NCI-H2029 (cell line): ENCODE data around the gene RUFY4.
"Not testable (repeated sequence)": the region's sequence is repeated elsewhere in the genome, so short reads cannot be mapped to it uniquely, and the experiment has no call there.

Source experiments
- DNase-seq: peaks from one replicate; lab custom pipeline; 2025; lab: John Stamatoyannopoulos, UW

RUFY4 gene

GRCh38 chr2:218031261-218031660 is 37.8 kb upstream of the RUFY4 start:
- no peak for DNase-seq

GRCh38 chr2:218031771-218032257 is 37.2 kb upstream of the RUFY4 start:
- DNase-seq: no peak

GRCh38 chr2:218032336-218033171 is 36.5 kb upstream of the RUFY4 start:
- no peak for DNase-seq

GRCh38 chr2:218033208-218033589 is 35.9 kb upstream of the RUFY4 start:
- no peak for DNase-seq

- no peak for DNase-seq
These were observed 35.2 kb upstream of the RUFY4 start for GRCh38 chr2:218033590-218034496.

- DNase-seq: peak; percentile 34
These were observed 34.4 kb upstream of the RUFY4 start for GRCh38 chr2:218034497-218035213.

GRCh38 chr2:218035463-218036100 is 33.5 kb upstream of the RUFY4 start:
- no peak for DNase-seq

GRCh38 chr2:218036371-218036770 is 32.7 kb upstream of the RUFY4 start:
- no peak for DNase-seq

- DNase-seq: no peak
These were observed 29.9 kb upstream of the RUFY4 start for GRCh38 chr2:218039171-218039570.

- no peak for DNase-seq
These were observed 28.2 kb upstream of the RUFY4 start for GRCh38 chr2:218040883-218041282.

- DNase-seq: no peak
These were observed 27.5 kb upstream of the RUFY4 start for GRCh38 chr2:218041302-218042168.

GRCh38 chr2:218043100-218043499 is 26.0 kb upstream of the RUFY4 start:
- DNase-seq: no peak

GRCh38 chr2:218043701-218044109 is 25.3 kb upstream of the RUFY4 start:
- DNase-seq: no peak

GRCh38 chr2:218044599-218044998 is 24.5 kb upstream of the RUFY4 start:
- not testable (repeated sequence) for DNase-seq

GRCh38 chr2:218046238-218046637 is 22.8 kb upstream of the RUFY4 start:
- no peak for DNase-seq

GRCh38 chr2:218047536-218048225 is 21.4 kb upstream of the RUFY4 start:
- DNase-seq: no peak

GRCh38 chr2:218051903-218052302 is 17.1 kb upstream of the RUFY4 start:
- DNase-seq: no peak

- DNase-seq: no peak
These were observed 9.8 kb upstream of the RUFY4 start for GRCh38 chr2:218059289-218059688.

GRCh38 chr2:218060118-218060517 is 8.9 kb upstream of the RUFY4 start:
- no peak for DNase-seq
